Fibroblast of lung (primary cell): ENCODE results near the gene MTA1.

Experiments
- EZH2 ChIP-seq: IDR thresholded peaks from 2 replicates; pipeline ENCODE4 v1.5.1; 2012; ENCODE audit warnings: low read length, control low read depth, mild to moderate bottlenecking; ENCODE audit errors: missing control alignments
- TF ChIP-seq, protein P1 (sequence below), 2 donors: IDR thresholded peaks in 1 of 2; conservative IDR thresholded peaks in 1 of 2; 1 replicate in 1 of 2; 2 replicates in 1 of 2; pipeline ENCODE4 v1.5.1; 2011 to 2012; ENCODE audit warnings: low read length in 2 of 2, control low read depth in 1 of 2, inconsistent platforms in 1 of 2, low read depth in 1 of 2, mild to moderate bottlenecking in 1 of 2

DNA sequence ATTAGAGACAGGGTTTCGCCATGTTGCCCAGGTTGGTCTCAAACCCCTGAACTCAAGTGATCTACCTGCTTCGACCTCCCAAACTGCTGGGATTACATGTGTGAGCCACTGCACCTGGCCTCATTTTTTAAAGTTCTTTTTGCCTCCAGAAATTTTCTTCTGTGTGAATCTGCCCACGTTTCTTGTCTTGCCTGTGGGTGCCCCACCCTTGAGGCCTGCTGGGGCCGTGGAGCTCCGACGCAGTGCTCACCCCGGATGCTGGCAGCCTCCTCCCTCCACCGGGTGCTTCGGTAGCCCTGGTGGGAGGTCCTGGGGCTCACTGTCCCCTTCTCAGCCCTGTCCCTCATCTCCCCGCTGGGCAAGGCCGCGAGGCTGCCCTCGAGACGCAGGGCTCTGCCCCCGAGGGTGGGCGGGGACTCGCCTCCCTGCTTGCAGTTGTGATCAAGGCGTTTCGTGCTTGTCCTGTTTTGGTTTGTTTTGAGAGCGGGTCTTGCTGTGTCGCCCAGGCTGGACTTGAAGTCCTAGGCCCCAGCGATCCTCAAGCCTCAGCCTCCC lies 35.5 kb downstream of the MTA1 start:
- TF ChIP-seq, protein P1, sequence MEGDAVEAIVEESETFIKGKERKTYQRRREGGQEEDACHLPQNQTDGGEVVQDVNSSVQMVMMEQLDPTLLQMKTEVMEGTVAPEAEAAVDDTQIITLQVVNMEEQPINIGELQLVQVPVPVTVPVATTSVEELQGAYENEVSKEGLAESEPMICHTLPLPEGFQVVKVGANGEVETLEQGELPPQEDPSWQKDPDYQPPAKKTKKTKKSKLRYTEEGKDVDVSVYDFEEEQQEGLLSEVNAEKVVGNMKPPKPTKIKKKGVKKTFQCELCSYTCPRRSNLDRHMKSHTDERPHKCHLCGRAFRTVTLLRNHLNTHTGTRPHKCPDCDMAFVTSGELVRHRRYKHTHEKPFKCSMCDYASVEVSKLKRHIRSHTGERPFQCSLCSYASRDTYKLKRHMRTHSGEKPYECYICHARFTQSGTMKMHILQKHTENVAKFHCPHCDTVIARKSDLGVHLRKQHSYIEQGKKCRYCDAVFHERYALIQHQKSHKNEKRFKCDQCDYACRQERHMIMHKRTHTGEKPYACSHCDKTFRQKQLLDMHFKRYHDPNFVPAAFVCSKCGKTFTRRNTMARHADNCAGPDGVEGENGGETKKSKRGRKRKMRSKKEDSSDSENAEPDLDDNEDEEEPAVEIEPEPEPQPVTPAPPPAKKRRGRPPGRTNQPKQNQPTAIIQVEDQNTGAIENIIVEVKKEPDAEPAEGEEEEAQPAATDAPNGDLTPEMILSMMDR (conservative IDR thresholded peaks at IDR 0.05 in 1 of 2, IDR thresholded peaks at IDR 0.05 in 1 of 2; ENCODE audit: low read depth in 1 of 2, low read length in 2 of 2), result no peak
- no peak for TF ChIP-seq EZH2
